ENCODE results near the gene ARHGEF11. TPM values are rescaled to one million over a fixed set of nuclear protein-coding genes. Genes with fewer than 3 reads are reported as not detected.

Gene ARHGEF11

GRCh38 chr1:156889802-156890580 is 155.6 kb downstream of the ARHGEF11 start:
- Histone ChIP-seq H3K27me3 (ENCODE audit: control insufficient read depth, insufficient read depth, low read length) (peaks cover 46% of the 10 kb centered on the region), H3K9me3 (replicated peaks; ENCODE audit: low read length) (no peaks in the 10 kb centered on the region), H3K9ac (ENCODE audit: low read depth, low read length) (no peak overlapping the region), H3K4me3 (ENCODE audit: low read length) (no peak overlapping the region), H3K4me2 (ENCODE audit: low read length) (no peak overlapping the region), H3K4me1 (ENCODE audit: control insufficient read depth, insufficient read depth, low read length) (peaks cover 7% of the 10 kb centered on the region), H3K36me3 (ENCODE audit: insufficient read depth, low read length) (no peaks in the 10 kb centered on the region)

DNA sequence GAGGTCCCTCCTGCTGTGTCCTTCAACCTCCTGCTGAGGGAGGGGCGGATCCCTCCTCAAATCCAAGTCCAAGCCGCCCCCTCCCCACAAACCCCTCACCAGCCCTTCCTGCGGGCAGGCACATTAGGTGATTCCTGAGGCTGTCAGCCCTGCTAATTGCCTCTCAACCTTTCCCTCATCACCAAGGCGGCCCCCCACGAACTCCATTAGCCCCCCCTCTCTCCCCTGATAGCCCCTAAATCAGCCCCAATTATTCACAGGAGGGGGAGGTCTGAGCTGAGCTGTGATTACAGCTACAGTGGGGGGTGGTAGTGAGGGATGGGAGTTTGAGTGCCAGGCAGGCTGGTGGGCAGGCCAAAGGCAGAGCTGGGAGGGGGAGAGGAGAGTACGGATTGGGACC is 157.8 kb downstream of the ARHGEF11 start:
- no peaks in the 10 kb centered on the region for H3K9me3 ChIP-seq (replicated peaks; ENCODE audit: low read length)
- H3K9ac ChIP-seq (ENCODE audit: low read depth, low read length), result no peak overlapping the region
- H3K4me2 ChIP-seq (ENCODE audit: low read length), result no peak overlapping the region
- H3K27me3 ChIP-seq (ENCODE audit: control insufficient read depth, insufficient read depth, low read length), result peaks cover 68% of the 10 kb centered on the region
- H3K4me1 ChIP-seq (ENCODE audit: control insufficient read depth, insufficient read depth, low read length), result peaks cover 7% of the 10 kb centered on the region
- H3K36me3 ChIP-seq (ENCODE audit: insufficient read depth, low read length), result no peaks in the 10 kb centered on the region
- no peak overlapping the region for H3K4me3 ChIP-seq (ENCODE audit: low read length)

GRCh38 chr1:156887317-156887716 is 158.2 kb downstream of the ARHGEF11 start:
- H3K4me2 ChIP-seq (ENCODE audit: low read length), result no peak overlapping the region
- H3K9ac ChIP-seq (ENCODE audit: low read depth, low read length), result no peak overlapping the region
- no peaks in the 10 kb centered on the region for H3K36me3 ChIP-seq (ENCODE audit: insufficient read depth, low read length)
- no peak overlapping the region for H3K4me3 ChIP-seq (ENCODE audit: low read length)
- H3K4me1 ChIP-seq (ENCODE audit: control insufficient read depth, insufficient read depth, low read length), result peaks cover 3% of the 10 kb centered on the region
- peaks cover 72% of the 10 kb centered on the region for H3K27me3 ChIP-seq (ENCODE audit: control insufficient read depth, insufficient read depth, low read length)
- H3K9me3 ChIP-seq (replicated peaks; ENCODE audit: low read length), result no peaks in the 10 kb centered on the region

DNA sequence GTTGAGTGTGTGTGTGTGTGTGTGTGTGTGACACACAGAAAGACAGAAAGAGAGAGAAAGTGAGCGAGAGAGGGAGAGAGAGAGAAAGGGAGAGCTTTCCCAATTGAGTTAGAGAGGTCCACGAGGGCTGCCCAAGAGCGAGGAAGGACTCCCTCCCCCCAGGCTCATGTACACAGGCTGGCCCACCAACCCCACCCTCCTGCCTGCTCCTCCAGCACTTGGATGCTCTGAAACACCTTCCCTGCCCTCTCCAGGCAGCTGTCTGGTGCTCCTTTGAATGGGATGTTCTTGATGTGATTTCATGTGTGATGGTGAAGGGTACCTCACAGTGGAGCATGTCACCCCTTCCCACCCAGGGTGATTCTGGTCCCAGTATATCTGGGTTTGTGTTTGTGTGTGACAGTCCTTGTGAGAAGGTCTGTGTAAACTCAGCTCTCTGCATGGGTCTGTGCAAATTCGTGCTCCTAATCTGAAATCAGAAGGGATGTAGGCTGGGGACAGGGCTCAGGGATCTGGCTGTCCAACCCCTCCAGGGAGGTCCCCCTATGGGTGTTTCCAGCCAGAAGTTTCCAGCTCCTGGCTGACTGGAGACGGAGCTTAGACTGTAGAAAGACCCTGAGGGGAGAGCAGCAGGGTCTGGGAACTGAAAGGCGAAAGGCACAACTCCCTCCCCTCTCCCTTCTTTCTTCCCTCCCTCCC is 158.8 kb downstream of the ARHGEF11 start:
- H3K4me3 ChIP-seq (ENCODE audit: low read length), result no peak overlapping the region
- H3K27me3 ChIP-seq (ENCODE audit: control insufficient read depth, insufficient read depth, low read length), result peaks cover 75% of the 10 kb centered on the region
- H3K9ac ChIP-seq (ENCODE audit: low read depth, low read length), result no peak overlapping the region
- no peaks in the 10 kb centered on the region for H3K9me3 ChIP-seq (replicated peaks; ENCODE audit: low read length)
- no peaks in the 10 kb centered on the region for H3K4me1 ChIP-seq (ENCODE audit: control insufficient read depth, insufficient read depth, low read length)
- no peaks in the 10 kb centered on the region for H3K36me3 ChIP-seq (ENCODE audit: insufficient read depth, low read length)
- no peak overlapping the region for H3K4me2 ChIP-seq (ENCODE audit: low read length)

DNA sequence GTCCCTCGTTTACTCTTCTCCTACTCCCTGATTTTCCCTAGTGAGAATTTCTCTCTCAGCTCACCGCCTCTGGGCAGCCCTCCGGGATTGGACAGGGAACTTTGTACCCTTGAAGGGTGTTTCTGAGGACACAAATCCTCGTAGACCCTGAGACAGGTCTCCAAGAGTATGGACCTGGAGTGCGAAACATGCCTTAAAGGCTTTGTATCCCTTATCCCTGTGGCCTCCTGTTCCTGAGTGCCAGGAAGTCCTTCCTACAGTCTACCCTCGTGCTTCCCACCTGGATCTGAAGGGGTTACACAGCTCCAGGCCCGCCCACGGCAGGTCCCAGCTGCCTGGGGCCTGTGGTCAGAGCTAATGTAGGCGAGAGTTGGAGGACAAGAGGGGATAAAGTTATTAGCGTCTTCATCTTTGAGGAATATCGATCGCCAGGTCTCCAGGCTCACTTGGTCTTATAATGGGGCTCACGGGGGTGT is 159.6 kb downstream of the ARHGEF11 start:
- no peaks in the 10 kb centered on the region for H3K4me1 ChIP-seq (ENCODE audit: control insufficient read depth, insufficient read depth, low read length)
- no peaks in the 10 kb centered on the region for H3K9me3 ChIP-seq (replicated peaks; ENCODE audit: low read length)
- no peaks in the 10 kb centered on the region for H3K36me3 ChIP-seq (ENCODE audit: insufficient read depth, low read length)
- H3K4me2 ChIP-seq (ENCODE audit: low read length), result no peak overlapping the region
- no peak overlapping the region for H3K4me3 ChIP-seq (ENCODE audit: low read length)
- H3K9ac ChIP-seq (ENCODE audit: low read depth, low read length), result no peak overlapping the region
- H3K27me3 ChIP-seq (ENCODE audit: control insufficient read depth, insufficient read depth, low read length), result peaks cover 75% of the 10 kb centered on the region

- no peak overlapping the region for H3K4me3 ChIP-seq (ENCODE audit: low read length)
- H3K4me1 ChIP-seq (ENCODE audit: control insufficient read depth, insufficient read depth, low read length), result no peaks in the 10 kb centered on the region
- no peaks in the 10 kb centered on the region for H3K36me3 ChIP-seq (ENCODE audit: insufficient read depth, low read length)
- no peak overlapping the region for H3K4me2 ChIP-seq (ENCODE audit: low read length)
- H3K9me3 ChIP-seq (replicated peaks; ENCODE audit: low read length), result no peaks in the 10 kb centered on the region
- H3K27me3 ChIP-seq (ENCODE audit: control insufficient read depth, insufficient read depth, low read length), result peaks cover 81% of the 10 kb centered on the region
- H3K9ac ChIP-seq (ENCODE audit: low read depth, low read length), result no peak overlapping the region
Measured at GRCh38 chr1:156885314-156885713, 160.2 kb downstream of the ARHGEF11 start.

Small RNA genes within 50 kb of the gene (small RNA-seq; reads per million reads assigned to genes)
- not detected for gene MIR765
- gene RN7SL612P, result not detected

Data from skeletal muscle satellite cell (primary cell).